H9 (cell line): ENCODE results near the gene ARSG. TPM values are rescaled to one million over a fixed set of nuclear protein-coding genes. Genes with fewer than 3 reads are reported as not detected.

Experiments used
- DNase-seq: peaks from one replicate; pipeline ENCODE4 v3.0.0-alpha.2; 2017
- H2AFZ ChIP-seq: one replicate; pipeline ENCODE4 v1.6.1; 2013; ENCODE audit warnings: mild to moderate bottlenecking, low read length, control low read depth, moderate library complexity
- H2AK5ac ChIP-seq: 2 replicates; pipeline ENCODE4 v1.6.1; 2013; ENCODE audit warnings: low read length, control low read depth, mixed read lengths; ENCODE audit not compliant: insufficient read length
- H2BK120ac ChIP-seq: one replicate; pipeline ENCODE4 v1.6.1; 2013; ENCODE audit warnings: low read depth, mild to moderate bottlenecking, low read length, control low read depth, inconsistent platforms; ENCODE audit not compliant: poor library complexity, severe bottlenecking
- H2BK12ac ChIP-seq: 2 replicates; pipeline ENCODE4 v1.6.1; 2013; ENCODE audit warnings: low read length, control low read depth, mixed read lengths, low read depth; ENCODE audit not compliant: insufficient read length
- H2BK15ac ChIP-seq: 2 replicates; pipeline ENCODE4 v1.6.1; 2013; ENCODE audit warnings: low read depth, low read length, control low read depth
- H2BK20ac ChIP-seq: one replicate; pipeline ENCODE4 v1.6.1; 2013; ENCODE audit warnings: low read depth, mild to moderate bottlenecking, low read length, control low read depth, inconsistent platforms; ENCODE audit not compliant: poor library complexity, severe bottlenecking
- H2BK5ac ChIP-seq: 2 replicates; pipeline ENCODE4 v1.6.1; 2013; ENCODE audit warnings: low read length, control low read depth, mixed read lengths; ENCODE audit not compliant: insufficient read length
- H3K14ac ChIP-seq: 2 replicates; pipeline ENCODE4 v1.6.1; 2013; ENCODE audit warnings: low read length, control low read depth; ENCODE audit not compliant: insufficient read depth
- H3K18ac ChIP-seq: 2 replicates; pipeline ENCODE4 v1.6.1; 2013; ENCODE audit warnings: low read depth, mild to moderate bottlenecking, mixed read lengths, low read length, control low read depth; ENCODE audit not compliant: insufficient read length
- H3K23ac ChIP-seq: 2 replicates; pipeline ENCODE4 v1.6.1; 2013; ENCODE audit warnings: low read length, control low read depth, mixed read lengths, low read depth; ENCODE audit not compliant: insufficient read length
- H3K23me2 ChIP-seq: 2 replicates; pipeline ENCODE4 v1.6.1; 2013; ENCODE audit warnings: low read depth, mild to moderate bottlenecking, mixed read lengths, low read length, control low read depth; ENCODE audit not compliant: insufficient read length, poor library complexity, severe bottlenecking
- H3K27ac ChIP-seq: 2 replicates; pipeline ENCODE4 v1.5.1; 2013; ENCODE audit warnings: low read length, control low read depth, mixed read lengths, low read depth; ENCODE audit not compliant: insufficient read length
- H3K27me3 ChIP-seq: 2 replicates; pipeline ENCODE4 v1.6.1; 2013; ENCODE audit warnings: low read length, control low read depth, inconsistent platforms; ENCODE audit not compliant: insufficient read depth
- H3K4ac ChIP-seq: 2 replicates; pipeline ENCODE4 v1.6.1; 2013; ENCODE audit warnings: low read depth, mild to moderate bottlenecking, control low read depth, inconsistent platforms, low read length, moderate library complexity
- H3K4me1 ChIP-seq: 2 replicates; pipeline ENCODE4 v1.6.1; 2013; ENCODE audit warnings: low read length, control low read depth, inconsistent platforms; ENCODE audit not compliant: insufficient read depth
- H3K4me2 ChIP-seq: 2 replicates; pipeline ENCODE4 v1.6.1; 2013; ENCODE audit warnings: low read length, control low read depth, mixed read lengths; ENCODE audit not compliant: insufficient read length, insufficient read depth
- H3K56ac ChIP-seq: 2 replicates; pipeline ENCODE4 v1.6.1; 2013; ENCODE audit warnings: low read depth, mild to moderate bottlenecking, mixed read lengths, low read length, control low read depth; ENCODE audit not compliant: insufficient read length
- H3K79me1 ChIP-seq: 2 replicates; pipeline ENCODE4 v1.6.1; 2013; ENCODE audit warnings: low read depth, mild to moderate bottlenecking, moderate library complexity, low read length, control low read depth, inconsistent platforms; ENCODE audit not compliant: insufficient read depth, poor library complexity, severe bottlenecking
- H3K79me2 ChIP-seq: 2 replicates; pipeline ENCODE4 v1.6.1; 2013; ENCODE audit warnings: low read length, control low read depth, inconsistent platforms; ENCODE audit not compliant: insufficient read depth
- H3K9ac ChIP-seq: 2 replicates; pipeline ENCODE4 v1.6.1; 2013; ENCODE audit warnings: low read length, control low read depth, mixed read lengths; ENCODE audit not compliant: insufficient read length; ENCODE audit errors: extremely low read depth
- H3K9me3 ChIP-seq: one replicate; pipeline ENCODE4 v1.6.1; 2013; ENCODE audit warnings: low read depth, low read length, inconsistent platforms; ENCODE audit not compliant: control insufficient read depth
- H3T11ph ChIP-seq: one replicate; pipeline ENCODE4 v1.6.1; 2013; ENCODE audit warnings: mild to moderate bottlenecking, low read length, control low read depth, inconsistent platforms
- H4K20me1 ChIP-seq: one replicate; pipeline ENCODE4 v1.6.1; 2013; ENCODE audit not compliant: control insufficient read depth, insufficient read length, insufficient read depth
- H4K5ac ChIP-seq: 2 replicates; pipeline ENCODE4 v1.6.1; 2013; ENCODE audit warnings: low read depth, mild to moderate bottlenecking, mixed read lengths, low read length, control low read depth; ENCODE audit not compliant: insufficient read length
- H4K8ac ChIP-seq: replicated peaks from 2 replicates; pipeline ENCODE4 v1.6.1; 2013; ENCODE audit warnings: low read length, control low read depth, mixed read lengths, low read depth; ENCODE audit not compliant: insufficient read length
- H4K91ac ChIP-seq: 2 replicates; pipeline ENCODE4 v1.6.1; 2013; ENCODE audit warnings: low read depth, mild to moderate bottlenecking, moderate library complexity, mixed read lengths, low read length, control low read depth; ENCODE audit not compliant: insufficient read length
- H3K27ac Mint-ChIP-seq, 3 experiments: 2 replicates in 2 of 3; 3 replicates in 1 of 3; pipeline ENCODE4 v1.8.0; 2020 to 2021; ENCODE audit warnings: mixed read lengths in 3 of 3, mild to moderate bottlenecking in 1 of 3, moderate library complexity in 1 of 3
- H3K27me3 Mint-ChIP-seq: 2 replicates; pipeline ENCODE4 v1.8.0; 2021; ENCODE audit warnings: low read depth, mild to moderate bottlenecking, moderate library complexity, mixed read lengths
- H3K36me3 Mint-ChIP-seq, 3 experiments: 2 replicates in 2 of 3; 3 replicates in 1 of 3; pipeline ENCODE4 v1.8.0; 2020 to 2021; ENCODE audit warnings: low read depth in 3 of 3, mixed read lengths in 3 of 3; ENCODE audit not compliant: insufficient read depth in 1 of 3
- H3K4me1 Mint-ChIP-seq, 2 experiments: 2 replicates each; pipeline ENCODE4 v1.8.0; 2020; ENCODE audit warnings: mixed read lengths in 2 of 2
- H3K4me3 Mint-ChIP-seq, 2 experiments: 2 replicates in 1 of 2; 3 replicates in 1 of 2; pipeline ENCODE4 v1.8.0; 2020 to 2021; ENCODE audit warnings: mild to moderate bottlenecking in 2 of 2, mixed read lengths in 2 of 2, moderate library complexity in 1 of 2
- H3K9me3 Mint-ChIP-seq, 2 experiments: 2 replicates in 1 of 2; 3 replicates in 1 of 2; pipeline ENCODE4 v1.8.0; 2020; ENCODE audit warnings: mild to moderate bottlenecking in 2 of 2, mixed read lengths in 2 of 2, moderate library complexity in 1 of 2
- CTCF ChIP-seq: fragments of 200-600 bp; sonication (generic); conservative IDR thresholded peaks from 3 replicates; pipeline ENCODE4 v1.8.0; 2021; ENCODE audit warnings: antibody characterized with exemption, mild to moderate bottlenecking
- WGBS: extraction: QIAGEN DNeasy Blood & Tissue Kit; methylation state at CpG from one replicate; pipeline ENCODE4 v1.1.7; 2013; ENCODE audit warnings: missing lambda C conversion rate, low lambda C conversion rate, mixed read lengths; ENCODE audit not compliant: insufficient read length; ENCODE audit errors: extremely low coverage; 5-methylcytosine and 5-hydroxymethylcytosine counted together
- total RNA-seq: library from RNA; stranded (reverse); gene quantifications from 2 replicates; pipeline ENCODE4 v1.2.1, GENCODE V29; 2021

The ARSG gene
- total RNA-seq, 1 experiment from 2014 or later, result 3.6 TPM

- no peak overlapping the region for H4K91ac ChIP-seq
- no peak overlapping the region for H3K56ac ChIP-seq
- no peak overlapping the region for H3T11ph ChIP-seq
- Mint-ChIP-seq H3K27me3 (peaks cover 4% of the 10 kb centered on the region; the same call in 1 of the 2 replicates), H3K4me1 (peaks cover 3 to 11% of the 10 kb centered on the region in 2 experiments; a peak in 3 of 4 replicates), H3K36me3 (no peaks in the 10 kb centered on the region), H3K9me3 (no peaks in the 10 kb centered on the region), H3K27ac (no peak overlapping the region), H3K4me3 (no peak overlapping the region)
- H3K27me3 ChIP-seq, result no peaks in the 10 kb centered on the region
- H3K14ac ChIP-seq, result no peak overlapping the region
- no peaks in the 10 kb centered on the region for H4K20me1 ChIP-seq
- no peak overlapping the region for H2AFZ ChIP-seq
- H3K4me1 ChIP-seq, result no peaks in the 10 kb centered on the region
- H3K79me2 ChIP-seq, result no peaks in the 10 kb centered on the region
- no peak overlapping the region for H2BK20ac ChIP-seq
- no peak overlapping the region for H2BK5ac ChIP-seq
- H2BK12ac ChIP-seq, result no peak overlapping the region
- H3K4me2 ChIP-seq, result no peak overlapping the region
- H3K23ac ChIP-seq, result no peak overlapping the region
- no peak overlapping the region for H3K4ac ChIP-seq
- no peak overlapping the region for H2AK5ac ChIP-seq
- H3K79me1 ChIP-seq, result no peaks in the 10 kb centered on the region
- no peak overlapping the region for H3K18ac ChIP-seq
- no peak overlapping the region for H3K9ac ChIP-seq
- no CpG with 5 or more reads among the region's 8 CpGs for WGBS
- H4K8ac ChIP-seq, result no peak overlapping the region
- no peak for TF ChIP-seq CTCF
- H2BK120ac ChIP-seq, result no peak overlapping the region
- peak; percentile 17 for DNase-seq
- H3K27ac ChIP-seq, result no peak overlapping the region
- H3K9me3 ChIP-seq, result no peaks in the 10 kb centered on the region
- no peak overlapping the region for H4K5ac ChIP-seq
- no peaks in the 10 kb centered on the region for H3K23me2 ChIP-seq
- H2BK15ac ChIP-seq, result no peak overlapping the region
These were observed 94.4 kb downstream of the ARSG start for GRCh38 chr17:68385490-68386215.
